Measurements from ENCODE around the gene TTC8.

- TF ChIP-seq CTCF (IDR thresholded peaks at IDR 0.05; ENCODE audit: extremely low read depth in 1 of 2, insufficient read depth in 1 of 2, low read depth in 1 of 2, low read length in 2 of 2) (no peak), MAX (IDR thresholded peaks at IDR 0.05; ENCODE audit: insufficient read depth, insufficient read length) (no peak), EZH2 (IDR thresholded peaks at IDR 0.05; ENCODE audit: borderline replicate concordance, low read depth, low read length, severe bottlenecking) (no peak), POLR2AphosphoS5 (IDR thresholded peaks at IDR 0.05; ENCODE audit: insufficient read depth, low read depth, low read length) (no peak)
Observed at GRCh38 chr14:88902850-88903249, 78.4 kb downstream of the TTC8 start.
